OCI-LY1 (cell line): ENCODE measurements around the gene SLC46A1.

Experiments
- H2AFZ ChIP-seq: fragments of 200-600 bp; sonication (generic), shearing (Covaris generic); 2 replicates; pipeline ENCODE4 v1.6.0; 2014; ENCODE audit warnings: antibody characterized with exemption, mild to moderate bottlenecking, low read length
- H3F3A ChIP-seq: fragments of 200-600 bp; sonication (generic), shearing (Covaris generic); 2 replicates; pipeline ENCODE4 v1.6.0; 2014; ENCODE audit warnings: mild to moderate bottlenecking, antibody characterized with exemption, low read length, moderate library complexity; ENCODE audit not compliant: insufficient read depth
- H3K27ac ChIP-seq: fragments of 200-600 bp; sonication (generic); 2 replicates; pipeline ENCODE4 v1.5.1; 2014; ENCODE audit warnings: low read length, mixed run types, mild to moderate bottlenecking, low read depth; ENCODE audit not compliant: poor library complexity, severe bottlenecking
- H3K27me3 ChIP-seq: fragments of 200-600 bp; sonication (generic); 2 replicates; pipeline ENCODE4 v1.6.0; 2014; ENCODE audit warnings: antibody characterized with exemption, mild to moderate bottlenecking, low read length, moderate library complexity; ENCODE audit not compliant: insufficient read depth
- H3K36me3 ChIP-seq: fragments of 200-600 bp; sonication (generic); 2 replicates; pipeline ENCODE4 v1.6.1; 2014; ENCODE audit warnings: mild to moderate bottlenecking, antibody characterized with exemption, low read length, moderate library complexity, mixed read lengths; ENCODE audit not compliant: insufficient read depth
- H3K4me1 ChIP-seq: fragments of 200-600 bp; sonication (generic); 2 replicates; pipeline ENCODE4 v1.5.1; 2014; ENCODE audit warnings: mild to moderate bottlenecking, low read length, moderate library complexity; ENCODE audit not compliant: insufficient read depth, severe bottlenecking
- H3K4me2 ChIP-seq: fragments of 200-600 bp; sonication (generic), shearing (Covaris generic); 2 replicates; pipeline ENCODE4 v1.6.1; 2014; ENCODE audit warnings: low read length
- H3K4me3 ChIP-seq: fragments of 200-600 bp; sonication (generic); 2 replicates; pipeline ENCODE4 v1.5.1; 2014; ENCODE audit warnings: low read length, low read depth, mild to moderate bottlenecking, mixed read lengths; ENCODE audit not compliant: poor library complexity, severe bottlenecking
- H3K79me2 ChIP-seq: fragments of 200-600 bp; shearing (Covaris generic); 2 replicates; pipeline ENCODE4 v1.6.1; 2016; ENCODE audit warnings: mixed run types, low read length, mixed read lengths; ENCODE audit not compliant: insufficient read depth
- H3K9ac ChIP-seq: fragments of 200-600 bp; sonication (generic), shearing (Covaris generic); 2 replicates; pipeline ENCODE4 v1.6.1; 2014; ENCODE audit warnings: mild to moderate bottlenecking, low read length, mixed read lengths
- H3K9me2 ChIP-seq: fragments of 200-600 bp; sonication (generic), shearing (Covaris generic); 2 replicates; pipeline ENCODE4 v1.6.1; 2014; ENCODE audit warnings: low read depth, mild to moderate bottlenecking, low read length, mixed read lengths
- H3K9me3 ChIP-seq: fragments of 200-600 bp; shearing (Covaris generic); 2 replicates; pipeline ENCODE4 v1.6.1; 2014; ENCODE audit warnings: low read length, mixed read lengths
- H4K20me1 ChIP-seq: fragments of 200-600 bp; sonication (generic), shearing (Covaris generic); 2 replicates; pipeline ENCODE4 v1.6.0; 2016; ENCODE audit warnings: mild to moderate bottlenecking, low read length; ENCODE audit not compliant: insufficient read depth
- CTCF ChIP-seq: fragments of 200-600 bp; sonication (generic), shearing (Covaris generic); IDR thresholded peaks from 2 replicates; pipeline ENCODE4 v1.5.1; 2017; ENCODE audit warnings: mild to moderate bottlenecking, antibody characterized with exemption, low read length, moderate library complexity, mixed read lengths
- EZH2 ChIP-seq: fragments of 200-600 bp; sonication (generic), shearing (Covaris generic); IDR thresholded peaks from 2 replicates; pipeline ENCODE4 v1.8.0; 2017; ENCODE audit warnings: borderline replicate concordance, mixed run types, mild to moderate bottlenecking, antibody characterized with exemption, low read length, moderate library complexity, mixed read lengths

Gene SLC46A1

GRCh38 chr17:28394337-28395116 is 11.5 kb downstream of the SLC46A1 start:
- no peak overlapping the region for H3K9ac ChIP-seq
- no peaks in the 10 kb centered on the region for H3K4me1 ChIP-seq
- H3K9me2 ChIP-seq = no peaks in the 10 kb centered on the region
- H4K20me1 ChIP-seq = no peaks in the 10 kb centered on the region
- H3K36me3 ChIP-seq = no peaks in the 10 kb centered on the region
- no peaks in the 10 kb centered on the region for H3F3A ChIP-seq
- H2AFZ ChIP-seq = no peak overlapping the region
- no peaks in the 10 kb centered on the region for H3K79me2 ChIP-seq
- H3K4me3 ChIP-seq = no peak overlapping the region
- H3K4me2 ChIP-seq = no peak overlapping the region
- H3K27ac ChIP-seq = no peak overlapping the region
- TF ChIP-seq CTCF (no peak), EZH2 (no peak)
- no peaks in the 10 kb centered on the region for H3K9me3 ChIP-seq
- H3K27me3 ChIP-seq = no peaks in the 10 kb centered on the region

- Histone ChIP-seq H4K20me1 (no peaks in the 10 kb centered on the region), H3K79me2 (no peaks in the 10 kb centered on the region), H3K4me1 (no peaks in the 10 kb centered on the region), H3K36me3 (no peaks in the 10 kb centered on the region), H3K4me3 (no peak overlapping the region), H3K27me3 (no peaks in the 10 kb centered on the region), H3K9me3 (no peaks in the 10 kb centered on the region), H3K9ac (no peak overlapping the region), H2AFZ (no peak overlapping the region), H3K27ac (no peak overlapping the region), H3K4me2 (no peak overlapping the region), H3K9me2 (no peaks in the 10 kb centered on the region), H3F3A (no peaks in the 10 kb centered on the region)
- TF ChIP-seq EZH2 (no peak), CTCF (no peak)
Observed at GRCh38 chr17:28392491-28392890, 13.5 kb downstream of the SLC46A1 start.

GRCh38 chr17:28391401-28391800 is 14.6 kb downstream of the SLC46A1 start:
- no peaks in the 10 kb centered on the region for H3K36me3 ChIP-seq

More at GRCh38 chr17:28391401-28391800, 14.6 kb downstream of the SLC46A1 start:
- TF ChIP-seq CTCF (no peak), EZH2 (no peak)
- Histone ChIP-seq H3K9me2 (no peaks in the 10 kb centered on the region), H3F3A (no peaks in the 10 kb centered on the region), H3K4me3 (no peak overlapping the region), H3K79me2 (no peaks in the 10 kb centered on the region), H3K9me3 (no peaks in the 10 kb centered on the region), H3K4me1 (no peaks in the 10 kb centered on the region), H3K9ac (no peak overlapping the region), H3K27me3 (no peaks in the 10 kb centered on the region), H3K27ac (no peak overlapping the region), H4K20me1 (no peaks in the 10 kb centered on the region), H2AFZ (no peak overlapping the region), H3K4me2 (no peak overlapping the region)
